ENCODE data around the gene PCSK9.

The PCSK9 gene

GRCh38 chr1:55039342-55040082, at the start of gene PCSK9:
Gene PCSK9, plus strand, starts transcription at chr1:55039548. Its CDS starts 290 bp downstream, at chr1:55039838.
- in situ Hi-C loops (cut with HindIII; ENCODE audit: low sequenced_read_pairs): no loop called here

- in situ Hi-C loops (cut with HindIII; ENCODE audit: low sequenced_read_pairs): no loop called here
Measured at GRCh38 chr1:54989968-54990810, 49.2 kb upstream of the PCSK9 start.

GRCh38 chr1:54990916-54991315, 48.4 kb upstream of the PCSK9 start:
- in situ Hi-C loops (cut with HindIII; ENCODE audit: low sequenced_read_pairs): no loop called here

- in situ Hi-C loops (cut with HindIII; ENCODE audit: low sequenced_read_pairs): no loop called here
Measured at GRCh38 chr1:54991939-54992338, 47.4 kb upstream of the PCSK9 start.

GRCh38 chr1:54993140-54993539, 46.2 kb upstream of the PCSK9 start:
- in situ Hi-C loops (cut with HindIII; ENCODE audit: low sequenced_read_pairs): no loop called here

- in situ Hi-C loops (cut with HindIII; ENCODE audit: low sequenced_read_pairs): no loop called here
Measured at GRCh38 chr1:54994355-54994990, 44.9 kb upstream of the PCSK9 start.

GRCh38 chr1:54995013-54995760, 44.2 kb upstream of the PCSK9 start:
- in situ Hi-C loops (cut with HindIII; ENCODE audit: low sequenced_read_pairs): no loop called here

- in situ Hi-C loops (cut with HindIII; ENCODE audit: low sequenced_read_pairs): no loop called here
Measured at GRCh38 chr1:54995835-54996234, 43.5 kb upstream of the PCSK9 start.

- in situ Hi-C loops (cut with HindIII; ENCODE audit: low sequenced_read_pairs): no loop called here
Measured at GRCh38 chr1:54996359-54996868, 42.9 kb upstream of the PCSK9 start.

GRCh38 chr1:54996869-54997710, 42.3 kb upstream of the PCSK9 start:
- in situ Hi-C loops (cut with HindIII; ENCODE audit: low sequenced_read_pairs): no loop called here

GRCh38 chr1:54997711-54997986, 41.7 kb upstream of the PCSK9 start:
- in situ Hi-C loops (cut with HindIII; ENCODE audit: low sequenced_read_pairs): no loop called here

- in situ Hi-C loops (cut with HindIII; ENCODE audit: low sequenced_read_pairs): no loop called here
Measured at GRCh38 chr1:54998100-54998499, 41.2 kb upstream of the PCSK9 start.

GRCh38 chr1:54998677-54999076, 40.7 kb upstream of the PCSK9 start, which contains the start of gene BSND:
Gene BSND, plus strand, starts transcription at chr1:54998933. Its CDS starts 254 bp downstream, at chr1:54999187.
- in situ Hi-C loops (cut with HindIII; ENCODE audit: low sequenced_read_pairs): no loop called here

- in situ Hi-C loops (cut with HindIII; ENCODE audit: low sequenced_read_pairs): no loop called here
Measured at GRCh38 chr1:55000110-55001085, 39.0 kb upstream of the PCSK9 start.

- in situ Hi-C loops (cut with HindIII; ENCODE audit: low sequenced_read_pairs): no loop called here
Measured at GRCh38 chr1:55001311-55001710, 38.0 kb upstream of the PCSK9 start.

GRCh38 chr1:55002686-55003085, 36.7 kb upstream of the PCSK9 start:
- in situ Hi-C loops (cut with HindIII; ENCODE audit: low sequenced_read_pairs): no loop called here

GRCh38 chr1:55005351-55006140, 33.8 kb upstream of the PCSK9 start:
- in situ Hi-C loops (cut with HindIII; ENCODE audit: low sequenced_read_pairs): no loop called here

- in situ Hi-C loops (cut with HindIII; ENCODE audit: low sequenced_read_pairs): no loop called here
Measured at GRCh38 chr1:55006931-55007330, 32.4 kb upstream of the PCSK9 start.

Measured in DLD1 (cell line).